ENCODE measurements around the gene ZNF853. TPM values are rescaled to one million over a fixed set of nuclear protein-coding genes. Genes with fewer than 3 reads are reported as not detected.

Gene ZNF853
- total and polyA plus RNA-seq, 2 of the 8 experiments (the other 6 are each of a cell fraction or from before 2014, with no cell fraction given), result 4.3 to 5.7 TPM

DNA sequence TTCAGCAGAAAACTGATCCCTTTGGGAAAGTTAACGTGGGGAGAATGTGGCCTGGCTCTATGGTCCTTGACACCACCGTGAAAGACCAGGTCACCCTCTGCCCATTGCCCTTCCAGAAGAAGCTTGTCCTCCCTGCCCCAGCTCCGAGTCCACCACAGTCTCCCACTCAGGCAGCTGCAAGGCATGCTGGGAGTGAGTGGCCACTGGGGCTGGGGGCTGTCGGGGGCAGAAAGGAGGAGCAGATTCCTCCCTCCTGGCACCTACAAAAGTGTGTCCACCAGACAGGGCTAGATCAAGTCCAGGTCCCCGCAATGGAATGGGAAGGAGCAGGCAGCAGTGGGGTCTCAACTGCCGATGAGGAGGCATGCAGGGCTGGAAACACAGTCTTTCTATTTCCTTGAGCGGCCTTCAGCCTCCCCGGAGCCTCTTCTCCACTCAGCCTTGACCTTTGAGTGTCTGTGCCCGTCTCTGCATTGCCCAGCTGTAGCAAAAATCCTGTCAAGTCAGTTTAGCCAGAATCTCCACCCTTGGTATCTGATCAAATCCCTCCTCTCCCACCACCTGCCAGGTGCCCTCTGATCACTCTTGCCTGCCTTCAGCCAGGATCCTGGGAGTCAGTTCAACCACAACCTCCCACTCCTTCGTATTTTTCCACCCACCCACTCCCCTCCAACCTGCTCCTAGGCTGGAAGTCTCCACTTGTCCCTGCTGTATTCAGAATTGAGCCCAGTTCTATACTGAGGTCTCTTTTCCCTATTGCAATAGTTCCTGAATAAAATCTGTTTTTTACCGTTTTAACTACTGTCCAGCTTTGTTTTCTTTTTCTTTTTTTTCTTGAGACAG, 14.8 kb downstream of the ZNF853 start (continued):
- no peak for TF ChIP-seq CHD7 (IDR thresholded peaks at IDR 0.05; ENCODE audit: insufficient replicate concordance, low read length)
- no peak for TF ChIP-seq POLR2AphosphoS5 (IDR thresholded peaks at IDR 0.05; ENCODE audit: low read depth, low read length)
- TF ChIP-seq EP300 (IDR thresholded peaks at IDR 0.05; ENCODE audit: borderline replicate concordance in 1 of 2, low read depth in 2 of 2, low read length in 2 of 2), result no peak
- TF ChIP-seq TAF7 (optimal IDR thresholded peaks at IDR 0.05; ENCODE audit: borderline replicate concordance, low read depth, low read length), result no peak
